Measurements from ENCODE around the gene ZNF165.
"Not testable (repeated sequence)": the region's sequence is repeated elsewhere in the genome, so short reads cannot be mapped to it uniquely, and the experiment has no call there.

Gene ZNF165

GRCh38 chr6:28080381-28080630 lies at the start of gene ZNF165:
Gene ZNF165, plus strand, starts transcription at chr6:28080568. Its CDS starts 4,913 bp downstream, at chr6:28085481.
- DNase-seq = not testable (repeated sequence)

DNA sequence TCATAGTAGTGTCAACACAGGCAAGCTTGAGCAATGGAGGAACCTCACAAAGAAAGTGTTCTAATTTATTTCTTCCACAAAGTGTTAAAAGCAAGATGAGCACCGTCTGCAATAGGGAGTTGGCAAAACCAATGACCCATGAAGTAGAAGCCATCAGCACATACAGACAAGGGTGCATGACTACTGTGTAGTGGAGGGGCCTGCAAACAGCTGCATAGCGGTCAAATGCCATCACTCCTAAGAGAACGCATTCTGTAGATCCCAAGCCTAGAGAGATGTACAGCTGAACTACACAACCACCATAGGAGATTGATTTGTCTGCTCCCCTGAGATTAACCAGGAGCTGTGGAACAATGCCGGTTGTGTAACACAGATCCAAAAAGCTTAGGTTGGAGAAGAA lies 26.8 kb upstream of the ZNF165 start:
- DNase-seq = no peak

DNA sequence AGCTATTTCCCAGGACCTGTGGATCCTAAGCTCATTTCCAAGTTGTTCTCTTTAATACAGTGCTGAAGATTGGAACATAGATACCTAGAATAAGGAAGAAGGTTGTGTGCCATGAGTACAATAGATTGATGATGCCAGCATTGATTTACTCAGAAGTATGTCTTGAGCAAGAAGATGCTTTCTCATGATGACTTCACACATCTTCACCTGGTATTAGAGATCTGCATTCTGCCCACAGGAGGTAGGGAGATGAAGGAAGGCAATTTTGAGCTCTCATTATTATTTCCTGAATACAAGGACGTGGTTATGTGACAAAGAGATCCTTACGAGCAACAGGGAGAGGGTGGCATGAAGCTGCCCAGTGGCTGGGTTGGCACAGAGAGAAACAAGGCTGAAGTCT lies 20.0 kb upstream of the ZNF165 start:
- no peak for DNase-seq

- DNase-seq = no peak
Measured at GRCh38 chr6:28064272-28064671, 16.1 kb upstream of the ZNF165 start.

GRCh38 chr6:28068067-28068466 lies 12.3 kb upstream of the ZNF165 start:
- no peak for DNase-seq

DNA sequence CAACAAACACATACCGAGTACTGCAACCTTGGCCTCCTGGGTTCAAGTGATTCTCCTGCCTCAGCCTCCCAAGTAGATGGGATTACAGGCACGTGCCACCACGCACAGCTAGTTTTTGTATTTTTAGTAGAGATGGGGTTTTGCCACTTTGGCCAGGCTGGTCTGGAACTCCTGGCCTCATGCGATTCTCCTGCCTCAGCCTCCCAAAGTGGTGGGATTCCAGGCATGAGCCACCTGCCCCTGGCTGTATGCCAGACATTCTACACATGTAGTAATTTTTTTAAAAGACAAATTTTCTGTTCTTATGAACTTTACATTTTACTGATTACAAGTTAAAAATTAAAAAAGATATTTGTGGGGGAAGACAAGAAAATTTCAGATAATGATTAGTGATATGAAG lies 9.4 kb upstream of the ZNF165 start:
- not testable (repeated sequence) for DNase-seq

GRCh38 chr6:28078050-28078449 lies 2.3 kb upstream of the ZNF165 start:
- DNase-seq = no peak

DNA sequence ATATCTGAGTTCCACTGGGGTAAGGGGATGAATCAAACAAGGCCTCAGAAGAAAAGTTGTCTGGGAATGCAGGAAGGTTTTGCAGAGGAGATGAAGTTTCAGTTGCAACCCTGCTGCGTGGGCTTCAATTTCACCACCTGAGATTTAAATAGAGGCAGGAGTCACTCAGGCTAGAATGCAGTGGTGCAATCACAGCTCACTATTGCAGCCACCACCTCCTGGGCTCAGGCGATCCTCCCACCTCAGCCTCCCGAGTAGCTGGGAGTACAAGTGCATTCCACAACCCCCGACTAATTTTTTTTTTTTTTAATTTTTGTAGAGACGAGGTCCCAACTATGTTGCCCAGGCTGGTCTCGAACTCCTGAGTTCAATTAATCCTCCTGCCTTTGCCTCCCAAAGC lies 1.5 kb upstream of the ZNF165 start:
- DNase-seq = no peak

DNA sequence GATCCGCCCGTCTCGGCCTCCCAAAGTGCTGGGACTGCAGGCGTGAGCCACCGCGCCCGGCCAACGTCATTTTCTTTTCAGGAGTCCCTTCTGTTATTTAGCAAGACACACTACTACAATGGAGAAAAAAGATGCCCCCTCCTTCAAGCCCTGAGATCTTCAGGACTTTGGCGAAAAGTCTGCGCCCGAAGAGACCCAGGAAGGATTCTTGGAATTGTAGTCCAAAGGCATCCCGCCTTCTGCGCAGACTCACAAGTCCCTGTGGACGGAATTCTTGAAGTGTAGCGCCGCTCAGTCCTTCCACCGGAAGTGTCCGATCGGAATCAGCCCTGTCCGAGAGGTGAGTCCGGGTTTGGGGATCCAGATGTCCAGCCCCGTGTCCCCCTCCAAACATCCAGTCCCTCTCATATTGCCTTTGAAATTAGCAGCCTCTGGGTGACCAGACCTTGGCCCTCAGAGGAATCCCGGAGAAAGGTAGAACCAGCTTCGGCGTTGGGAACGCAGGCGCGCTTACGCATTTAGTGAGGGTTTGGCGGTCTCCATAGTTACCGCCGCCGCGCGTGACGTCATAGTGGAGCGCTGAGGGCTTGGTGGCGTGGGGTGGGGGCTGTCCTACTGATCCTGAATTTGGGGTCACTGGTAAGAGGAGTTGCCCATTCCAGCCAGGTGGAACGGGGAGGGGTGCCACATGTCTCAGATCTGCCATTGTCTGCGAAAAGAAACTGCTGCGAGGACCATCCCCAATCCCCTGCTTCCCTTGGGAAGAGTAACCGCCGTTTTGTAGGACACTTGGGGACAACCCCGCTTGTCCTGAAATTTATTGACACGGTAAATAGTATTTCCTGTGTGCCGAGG lies 490 bp downstream of the ZNF165 start:
- DNase-seq = peak; percentile 95

DNA sequence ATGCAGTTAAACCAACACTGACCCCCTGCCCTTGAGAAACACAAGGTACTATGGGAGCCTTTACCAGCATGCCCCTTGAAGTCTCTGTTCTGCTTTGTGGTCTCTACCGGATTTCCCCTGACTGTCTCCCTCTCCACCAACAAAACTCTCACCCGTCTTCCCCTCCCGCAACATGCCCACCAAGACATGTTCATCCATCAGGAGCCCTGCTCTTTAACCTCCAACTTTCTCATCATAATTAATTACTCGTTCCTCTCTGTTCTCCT lies 1.1 kb downstream of the ZNF165 start:
- DNase-seq = peak; percentile 78

GRCh38 chr6:28082939-28083338 lies 2.6 kb downstream of the ZNF165 start:
- DNase-seq = no peak

DNA sequence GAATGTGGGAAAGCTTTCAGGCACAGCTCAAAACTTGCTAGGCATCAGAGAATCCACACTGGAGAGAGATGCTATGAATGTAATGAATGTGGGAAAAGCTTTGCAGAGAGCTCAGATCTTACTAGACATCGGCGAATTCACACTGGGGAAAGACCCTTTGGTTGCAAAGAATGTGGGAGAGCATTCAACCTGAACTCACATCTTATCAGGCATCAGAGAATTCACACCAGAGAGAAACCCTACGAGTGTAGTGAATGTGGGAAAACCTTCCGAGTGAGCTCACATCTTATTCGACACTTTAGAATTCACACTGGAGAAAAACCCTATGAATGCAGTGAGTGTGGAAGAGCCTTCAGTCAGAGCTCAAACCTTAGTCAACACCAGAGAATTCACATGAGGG lies 8.7 kb downstream of the ZNF165 start:
- no peak for DNase-seq

- no peak for DNase-seq
Measured at GRCh38 chr6:28090917-28091586, 10.7 kb downstream of the ZNF165 start.

DNA sequence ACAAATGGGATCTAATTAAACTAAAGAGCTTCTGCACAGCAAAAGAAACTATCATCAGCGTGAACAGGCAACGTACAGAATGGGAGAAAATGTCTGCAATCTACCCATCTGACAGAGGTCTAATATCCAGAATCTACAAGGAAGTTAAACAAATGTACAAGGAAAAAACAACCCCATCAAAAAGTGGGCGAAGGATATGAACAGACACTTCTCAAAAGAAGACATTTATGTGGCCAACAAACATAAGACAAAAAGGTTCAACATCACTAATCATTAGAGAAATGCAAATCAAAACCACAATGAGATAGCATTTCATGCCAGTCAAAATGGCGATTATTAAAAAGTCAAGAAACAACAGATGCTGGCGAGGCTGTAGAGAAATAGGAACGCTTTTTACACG lies 21.9 kb downstream of the ZNF165 start:
- not testable (repeated sequence) for DNase-seq

DNA sequence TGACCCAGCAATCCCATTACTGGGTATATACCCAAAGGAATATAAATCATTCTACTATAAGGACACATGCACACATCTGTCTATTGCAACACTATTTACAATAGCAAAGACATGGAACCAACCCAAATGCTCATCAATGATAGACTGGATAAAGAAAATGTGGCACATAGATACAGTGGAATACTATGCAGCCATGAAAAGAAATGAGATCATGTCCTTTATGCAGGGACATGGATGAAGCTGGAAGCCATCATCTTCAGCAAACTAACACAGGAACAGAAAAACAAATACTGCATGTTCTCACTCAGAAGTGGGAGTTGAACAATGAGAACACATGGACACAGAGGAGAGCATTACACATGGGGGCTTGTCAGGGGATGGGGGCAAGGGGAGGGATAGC lies 22.3 kb downstream of the ZNF165 start:
- DNase-seq = not testable (repeated sequence)

GRCh38 chr6:28104392-28105244 lies 24.2 kb downstream of the ZNF165 start:
- peak; percentile 87 for DNase-seq

- peak; percentile 9 for DNase-seq
Measured at GRCh38 chr6:28105245-28105639, 24.9 kb downstream of the ZNF165 start.

- DNase-seq = no peak
Measured at GRCh38 chr6:28107506-28107905, 27.1 kb downstream of the ZNF165 start.

GRCh38 chr6:28111964-28112363 lies 31.6 kb downstream of the ZNF165 start:
- no peak for DNase-seq

- DNase-seq = no peak
Measured at GRCh38 chr6:28115799-28116198, 35.4 kb downstream of the ZNF165 start.

DNA sequence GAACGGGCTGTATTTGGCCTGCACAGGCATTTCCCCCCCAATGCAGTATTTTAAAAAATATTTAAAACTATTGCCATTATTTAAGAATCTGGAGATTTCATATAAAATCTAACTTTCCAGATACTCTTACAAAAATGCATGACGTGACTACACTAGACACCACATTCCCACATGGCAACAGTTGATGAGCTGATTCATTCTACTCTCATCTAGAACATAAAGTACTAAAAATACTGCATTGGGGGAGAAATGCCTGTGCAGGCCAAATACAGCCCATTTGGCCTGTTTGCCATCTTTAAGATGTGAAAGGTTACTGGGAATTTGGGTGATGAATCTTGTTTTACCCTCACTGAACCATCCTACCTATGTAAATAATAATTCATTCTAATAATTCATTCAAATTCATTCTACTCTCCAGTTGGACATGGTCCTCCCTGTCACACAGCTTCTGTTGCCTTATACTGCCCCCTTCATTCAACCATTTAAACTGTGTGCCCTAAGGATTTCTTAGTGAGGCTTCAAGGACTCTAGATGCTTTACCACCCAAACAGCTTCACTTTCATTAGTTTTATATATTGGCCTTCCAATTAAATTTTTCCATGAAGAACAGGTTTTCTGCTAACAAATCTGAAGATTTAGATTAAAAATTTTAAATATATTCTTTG lies 37.1 kb downstream of the ZNF165 start:
- DNase-seq = no peak

DNA sequence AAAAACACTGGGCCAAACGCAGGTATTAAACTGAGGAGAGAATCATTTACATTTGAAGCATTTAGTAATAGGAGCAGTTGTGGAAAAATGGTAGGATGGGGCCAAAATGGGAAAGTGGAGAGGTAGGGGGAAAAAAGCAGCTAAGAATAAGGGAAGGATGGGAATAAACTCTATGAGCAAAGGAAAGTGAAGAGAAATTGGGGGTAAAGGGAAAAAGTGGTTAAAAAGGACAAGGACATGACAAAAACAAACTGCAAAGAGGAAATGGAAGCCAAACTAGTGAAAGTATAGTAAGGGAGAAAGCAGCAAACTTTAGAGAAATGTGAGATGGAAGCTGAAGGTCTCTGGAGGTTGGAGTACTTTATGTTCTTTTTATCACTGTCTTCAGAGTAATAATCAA lies 37.8 kb downstream of the ZNF165 start:
- no peak for DNase-seq

DNA sequence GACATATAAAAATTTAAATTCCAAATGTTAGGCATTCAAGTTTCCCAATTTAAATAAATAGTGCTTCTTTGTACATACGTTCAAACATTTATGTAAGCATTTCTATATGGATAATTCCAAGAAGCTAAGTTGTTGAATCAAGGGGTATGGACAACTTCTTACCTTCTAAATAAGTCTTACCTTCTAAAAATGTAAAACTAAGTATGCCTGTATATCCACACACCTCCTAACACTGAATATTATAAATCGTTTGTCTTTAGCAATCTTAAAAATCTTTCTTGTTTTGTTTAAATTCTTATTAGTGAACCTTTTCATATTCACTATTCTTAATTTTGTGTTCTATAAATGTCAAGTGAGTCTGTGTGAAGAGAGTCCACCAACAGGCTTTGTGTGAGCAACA lies 41.5 kb downstream of the ZNF165 start:
- DNase-seq = no peak

All from CD4-positive, alpha-beta T cell treated with Interleukin-17A for 1 hour (primary cell).